Measurements from ENCODE around the gene BCAP29.
"Not testable (repeated sequence)": the region's sequence is repeated elsewhere in the genome, so short reads cannot be mapped to it uniquely, and the experiment has no call there.

The BCAP29 gene

DNA sequence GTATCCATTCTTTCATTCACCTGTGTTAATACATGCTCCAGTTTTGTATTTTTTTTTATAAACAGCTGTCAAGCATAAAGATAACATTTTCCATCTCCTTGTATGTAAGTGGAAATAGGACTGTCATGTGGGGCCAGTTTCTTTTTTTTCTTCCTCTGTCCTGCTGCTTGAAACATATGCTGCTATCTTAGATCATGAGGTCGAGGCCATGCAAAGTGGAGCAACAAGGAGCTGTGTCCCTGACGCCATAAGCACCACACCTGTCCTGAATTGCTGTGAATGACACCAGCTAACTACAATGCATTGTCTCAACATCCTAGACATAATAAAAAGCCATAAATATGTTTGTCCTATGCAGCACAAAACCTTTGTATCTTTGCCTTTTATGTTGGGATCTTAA is 42.8 kb downstream of the BCAP29 start:
- no peak for DNase-seq (ENCODE audit: low read depth)

DNA sequence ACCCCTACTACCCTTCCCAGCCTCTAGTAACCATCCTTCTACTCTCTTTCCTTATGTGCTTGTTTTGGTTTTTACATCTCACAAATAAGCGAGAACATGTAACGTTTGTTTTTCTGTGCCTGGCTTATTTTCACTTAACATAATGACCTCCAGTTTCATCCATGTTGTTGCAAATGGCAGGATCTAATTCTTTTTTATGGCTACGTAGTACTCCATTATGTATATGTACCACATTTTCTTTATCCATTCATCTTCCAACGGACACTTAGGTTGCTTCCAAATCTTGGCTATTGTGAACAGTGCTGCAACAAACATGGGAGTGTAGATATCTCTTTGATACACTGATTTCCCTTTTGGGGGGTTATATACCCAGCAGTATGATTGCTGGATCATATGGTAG is 47.0 kb downstream of the BCAP29 start:
- no peak for DNase-seq (ENCODE audit: low read depth)

DNA sequence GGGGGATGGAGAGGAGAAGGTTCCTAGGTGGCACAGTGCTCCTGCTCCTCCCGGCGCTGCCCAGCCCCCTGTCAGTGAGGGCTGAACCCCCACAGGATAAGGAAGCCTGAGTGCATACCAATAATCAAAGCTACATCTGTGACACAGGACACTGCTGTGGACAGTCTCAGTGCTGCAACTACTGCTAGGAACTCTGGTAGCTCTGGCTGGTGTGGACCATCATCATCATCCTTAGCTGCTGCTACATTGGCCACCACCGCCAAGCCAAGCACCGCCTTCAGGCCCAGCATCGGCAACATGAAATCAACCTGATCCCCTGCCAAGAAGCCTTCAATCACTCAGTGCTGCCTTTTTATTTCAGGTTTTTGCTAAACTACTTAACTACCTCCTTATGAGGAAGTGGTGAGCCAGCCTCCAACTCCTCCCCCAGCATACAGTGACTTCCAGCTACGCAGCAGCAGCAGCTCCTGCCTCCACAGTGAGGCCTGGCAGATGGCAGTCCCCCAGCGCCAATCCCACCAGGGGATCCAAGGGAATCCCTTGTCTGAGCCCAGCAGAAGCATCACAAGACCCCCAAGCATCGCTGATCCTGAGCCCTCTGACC is 48.5 kb downstream of the BCAP29 start:
- DNase-seq (ENCODE audit: low read depth), result no peak

DNA sequence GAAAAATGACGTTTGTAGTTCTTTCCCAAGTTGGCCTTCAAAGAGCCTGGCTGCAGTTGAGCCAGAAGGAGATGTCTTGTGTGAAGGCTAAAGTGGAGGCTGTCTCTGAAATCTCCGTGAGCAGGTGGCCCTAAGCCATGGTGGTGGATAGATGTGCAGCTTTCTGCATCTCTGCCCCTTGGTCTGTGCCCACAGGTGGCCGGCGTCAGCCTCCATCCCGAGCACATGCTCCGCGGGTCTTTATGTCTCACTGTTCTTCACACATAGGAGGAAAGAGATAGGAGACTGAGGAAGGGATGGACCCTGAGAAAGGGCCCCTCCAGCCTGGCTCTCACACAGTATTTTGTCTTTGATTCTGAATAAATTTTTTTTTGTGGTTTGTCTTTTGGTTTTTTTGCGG is 50.3 kb downstream of the BCAP29 start:
- DNase-seq (ENCODE audit: low read depth), result no peak

GRCh38 chr7:107631588-107632491 is 51.8 kb downstream of the BCAP29 start:
- no peak for DNase-seq (ENCODE audit: low read depth)

DNA sequence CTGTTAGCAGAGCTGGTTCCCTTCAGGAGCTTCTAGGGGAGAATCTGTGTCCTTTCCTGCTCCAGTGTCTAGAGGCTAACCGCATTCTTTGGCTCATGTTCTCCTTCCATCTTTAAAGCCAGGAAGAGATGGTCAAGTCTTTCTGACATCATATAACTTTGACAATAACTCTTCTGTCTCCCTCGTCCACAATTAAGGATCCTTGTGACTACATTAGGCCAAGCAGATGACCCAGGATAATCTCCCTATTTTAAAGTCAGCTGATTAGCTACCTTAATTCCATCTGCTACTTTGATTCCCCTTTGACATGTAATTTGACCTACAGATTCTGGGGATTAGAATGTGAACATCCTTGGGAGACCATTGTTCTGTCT is 52.4 kb downstream of the BCAP29 start:
- no peak for DNase-seq (ENCODE audit: low read depth)

GRCh38 chr7:107638594-107638993 is 58.5 kb downstream of the BCAP29 start:
- DNase-seq (ENCODE audit: low read depth), result no peak

DNA sequence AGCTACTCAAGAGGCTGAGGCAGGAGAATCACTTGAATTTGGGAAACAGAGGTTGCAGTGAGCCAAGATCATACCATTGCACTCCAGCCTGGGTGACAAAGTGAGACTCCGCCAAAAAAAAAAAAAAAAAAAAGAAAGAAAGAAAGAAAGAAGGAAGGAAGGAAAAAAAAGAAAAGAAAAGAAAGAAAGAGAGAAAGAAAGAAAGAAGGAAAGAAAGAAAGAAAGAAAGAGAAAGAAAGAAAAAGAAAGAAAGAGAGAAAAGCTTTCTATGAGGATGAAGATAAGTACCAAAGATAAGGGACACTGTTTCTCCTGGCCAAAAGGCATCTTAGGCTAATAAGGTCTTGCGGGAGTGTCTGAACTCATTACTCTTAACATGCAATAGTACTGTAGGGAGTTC is 59.0 kb downstream of the BCAP29 start:
- DNase-seq (ENCODE audit: low read depth), result not testable (repeated sequence)

- no peak for DNase-seq (ENCODE audit: low read depth)
Observed at GRCh38 chr7:107641676-107642075, 61.6 kb downstream of the BCAP29 start.

DNA sequence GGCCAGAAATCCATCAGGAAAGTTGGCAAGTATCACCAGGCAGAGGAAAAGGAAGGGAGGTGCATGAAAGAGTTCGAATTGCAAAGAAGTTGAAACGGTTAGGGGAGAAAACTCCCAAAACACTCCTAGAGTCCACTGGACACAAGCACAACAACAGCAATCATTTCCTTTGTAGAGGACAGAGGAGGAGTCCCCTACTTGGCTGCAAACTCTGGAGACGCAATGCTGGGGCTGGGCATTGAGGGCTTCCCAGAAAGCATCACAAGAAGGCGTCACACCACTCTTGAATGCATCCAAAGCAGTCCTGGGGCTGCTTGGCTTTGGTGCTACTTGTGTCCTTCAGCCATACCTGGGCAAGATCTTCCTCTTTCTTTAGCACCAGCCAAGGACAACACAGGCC is 62.5 kb downstream of the BCAP29 start:
- no peak for DNase-seq (ENCODE audit: low read depth)

DNA sequence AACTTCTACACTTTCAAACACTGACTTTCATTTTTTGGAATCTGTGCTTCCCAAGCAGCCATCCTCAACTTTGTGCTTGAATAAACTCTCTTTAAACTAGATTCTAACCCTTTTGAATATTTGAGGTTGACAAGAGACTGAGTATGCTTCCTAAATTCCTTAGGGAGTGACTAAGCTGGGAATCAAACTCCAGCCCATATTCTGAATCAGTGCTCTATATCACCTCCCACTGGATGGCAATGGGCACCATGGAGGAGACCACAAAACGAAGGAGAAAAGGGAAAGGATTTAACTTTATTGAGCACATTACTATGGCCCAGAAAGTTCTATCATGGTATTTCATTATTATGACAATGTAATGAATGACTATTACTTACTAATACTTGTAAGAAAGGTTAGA is 63.4 kb downstream of the BCAP29 start:
- DNase-seq (ENCODE audit: low read depth), result no peak

DNA sequence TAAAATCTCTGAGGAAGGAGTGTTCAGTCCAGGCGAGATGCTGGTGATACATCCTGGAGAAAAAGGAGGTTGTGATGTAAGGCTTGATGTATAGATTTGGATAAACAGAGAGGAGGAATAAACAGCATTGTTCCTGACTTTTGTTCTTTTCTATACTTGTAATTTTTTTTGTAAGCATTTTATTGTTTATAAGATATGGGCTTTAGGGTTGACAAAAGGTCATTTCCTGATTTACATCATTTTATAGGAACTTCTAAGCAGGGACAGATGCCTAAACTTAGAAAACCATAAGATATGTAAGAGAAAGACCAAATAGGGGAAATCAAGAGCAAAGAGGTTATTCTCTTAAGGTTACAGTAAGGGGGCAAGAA is 63.9 kb downstream of the BCAP29 start:
- DNase-seq (ENCODE audit: low read depth), result no peak

DNA sequence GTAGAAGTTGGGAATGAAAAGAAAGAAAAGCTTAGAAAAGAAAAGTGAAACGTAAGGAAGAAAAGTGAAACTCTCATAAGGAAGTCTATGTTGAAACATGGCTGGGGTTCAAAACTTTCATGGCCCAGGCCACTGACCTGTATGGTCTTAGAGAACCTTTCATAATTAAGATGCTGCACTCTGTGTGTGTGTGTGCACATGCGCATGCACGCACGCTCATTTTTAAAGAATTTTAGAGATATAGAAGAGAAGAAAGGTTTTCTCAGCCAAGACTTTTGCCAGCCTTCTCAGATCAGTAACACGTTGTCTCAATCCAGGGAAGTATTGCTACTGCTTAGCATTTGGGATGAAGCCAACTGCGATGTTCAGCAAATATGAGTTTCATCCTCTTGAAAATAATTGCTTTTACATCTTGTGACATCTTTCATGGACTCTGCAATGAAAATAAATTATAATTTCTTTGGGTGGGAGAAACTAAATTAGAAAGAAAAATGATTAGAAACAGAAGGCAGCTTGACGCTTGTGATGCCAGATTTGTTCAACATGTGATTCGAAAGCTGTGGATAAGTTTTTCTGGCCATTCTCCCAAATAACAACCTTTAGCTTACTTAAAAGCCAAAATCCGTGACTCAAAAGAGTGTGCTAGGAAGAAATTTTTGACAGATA is 64.4 kb downstream of the BCAP29 start:
- DNase-seq (ENCODE audit: low read depth), result no peak

- no peak for DNase-seq (ENCODE audit: low read depth)
Observed at GRCh38 chr7:107652642-107653041, 72.6 kb downstream of the BCAP29 start.

- DNase-seq (ENCODE audit: low read depth), result no peak
Observed at GRCh38 chr7:107658467-107658866, 78.4 kb downstream of the BCAP29 start.

GRCh38 chr7:107659666-107660065 is 79.6 kb downstream of the BCAP29 start:
- DNase-seq (ENCODE audit: low read depth), result no peak

- DNase-seq (ENCODE audit: low read depth), result no peak
Observed at GRCh38 chr7:107660381-107661080, 80.5 kb downstream of the BCAP29 start, which contains the start of gene SLC26A4. Gene SLC26A4 (plus strand): TSS chr7:107660828. CDS start chr7:107661642, 814 bp downstream.

DNA sequence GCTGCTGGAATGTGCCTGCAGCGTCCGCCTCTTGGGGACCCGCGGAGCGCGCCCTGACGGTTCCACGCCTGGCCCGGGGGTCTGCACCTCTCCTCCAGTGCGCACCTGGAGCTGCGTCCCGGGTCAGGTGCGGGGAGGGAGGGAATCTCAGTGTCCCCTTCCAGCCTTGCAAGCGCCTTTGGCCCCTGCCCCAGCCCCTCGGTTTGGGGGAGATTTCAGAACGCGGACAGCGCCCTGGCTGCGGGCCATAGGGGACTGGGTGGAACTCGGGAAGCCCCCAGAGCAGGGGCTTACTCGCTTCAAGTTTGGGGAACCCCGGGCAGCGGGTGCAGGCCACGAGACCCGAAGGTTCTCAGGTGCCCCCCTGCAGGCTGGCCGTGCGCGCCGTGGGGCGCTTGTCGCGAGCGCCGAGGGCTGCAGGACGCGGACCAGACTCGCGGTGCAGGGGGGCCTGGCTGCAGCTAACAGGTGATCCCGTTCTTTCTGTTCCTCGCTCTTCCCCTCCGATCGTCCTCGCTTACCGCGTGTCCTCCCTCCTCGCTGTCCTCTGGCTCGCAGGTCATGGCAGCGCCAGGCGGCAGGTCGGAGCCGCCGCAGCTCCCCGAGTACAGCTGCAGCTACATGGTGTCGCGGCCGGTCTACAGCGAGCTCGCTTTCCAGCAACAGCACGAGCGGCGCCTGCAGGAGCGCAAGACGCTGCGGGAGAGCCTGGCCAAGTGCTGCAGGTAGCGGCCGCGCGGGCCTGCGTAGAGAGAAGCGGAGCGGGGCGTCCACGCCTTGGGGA is 81.2 kb downstream of the BCAP29 start:
- DNase-seq (ENCODE audit: low read depth), result no peak

DNA sequence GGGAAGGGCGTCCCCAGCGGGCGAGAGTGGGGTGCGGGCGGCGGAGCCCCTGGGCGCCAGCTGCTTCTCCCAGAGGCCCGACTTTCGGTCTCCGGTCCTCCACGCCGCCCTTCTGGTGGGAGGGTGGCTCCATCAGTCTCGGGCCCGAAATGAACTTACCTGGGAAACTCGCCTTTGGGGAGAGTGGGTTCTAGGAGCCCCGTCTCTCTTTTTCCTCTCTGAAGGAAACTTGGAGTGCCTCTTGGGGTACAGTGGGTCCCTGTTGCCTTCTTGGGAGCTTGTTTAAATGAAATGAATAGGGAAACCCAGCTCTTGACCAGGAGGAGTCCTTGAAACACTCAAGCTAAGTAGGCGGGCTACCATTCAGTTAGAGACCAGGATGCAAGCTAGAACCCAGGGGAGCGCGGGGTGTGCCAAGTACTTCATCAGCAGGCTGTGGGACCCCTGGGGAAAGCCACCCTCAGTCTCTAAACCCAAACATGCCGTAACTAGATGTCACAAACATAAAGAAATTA is 81.9 kb downstream of the BCAP29 start:
- no peak for DNase-seq (ENCODE audit: low read depth)

DNA sequence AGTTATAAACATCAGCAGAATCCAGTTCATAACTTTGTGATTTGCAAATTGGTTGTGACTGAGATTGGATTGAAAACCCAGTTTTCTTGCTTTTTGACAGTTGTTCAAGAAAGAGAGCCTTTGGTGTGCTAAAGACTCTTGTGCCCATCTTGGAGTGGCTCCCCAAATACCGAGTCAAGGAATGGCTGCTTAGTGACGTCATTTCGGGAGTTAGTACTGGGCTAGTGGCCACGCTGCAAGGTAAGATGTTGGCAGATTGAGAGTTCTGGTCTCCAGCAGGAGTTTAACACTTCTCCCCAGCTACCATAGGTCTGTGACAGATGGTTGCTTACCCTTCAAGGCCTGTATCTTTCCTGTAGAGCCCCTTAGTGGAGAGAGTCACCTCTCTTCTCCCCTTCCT is 83.2 kb downstream of the BCAP29 start:
- DNase-seq (ENCODE audit: low read depth), result no peak

DNA sequence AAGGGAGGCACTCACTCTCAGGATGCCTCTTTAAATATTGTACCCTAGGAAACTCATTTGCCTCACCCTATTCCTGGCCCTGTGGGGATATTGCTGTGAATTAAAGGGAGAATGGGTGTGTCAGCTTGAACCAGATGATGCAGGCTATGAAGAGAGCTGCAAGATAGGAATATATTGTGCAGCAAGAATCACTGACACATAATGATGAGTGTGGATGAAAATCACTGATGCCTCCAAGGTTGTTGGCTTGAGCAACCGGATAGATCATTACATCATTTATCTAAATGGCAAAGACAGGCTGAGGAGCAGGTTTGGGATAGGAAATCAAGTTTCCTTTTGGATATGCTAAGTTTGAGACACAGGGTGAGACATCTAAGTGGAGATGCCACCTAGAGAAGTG is 86.7 kb downstream of the BCAP29 start:
- DNase-seq (ENCODE audit: low read depth), result no peak
